ENCODE measurements around the gene LGALS12.

DNA sequence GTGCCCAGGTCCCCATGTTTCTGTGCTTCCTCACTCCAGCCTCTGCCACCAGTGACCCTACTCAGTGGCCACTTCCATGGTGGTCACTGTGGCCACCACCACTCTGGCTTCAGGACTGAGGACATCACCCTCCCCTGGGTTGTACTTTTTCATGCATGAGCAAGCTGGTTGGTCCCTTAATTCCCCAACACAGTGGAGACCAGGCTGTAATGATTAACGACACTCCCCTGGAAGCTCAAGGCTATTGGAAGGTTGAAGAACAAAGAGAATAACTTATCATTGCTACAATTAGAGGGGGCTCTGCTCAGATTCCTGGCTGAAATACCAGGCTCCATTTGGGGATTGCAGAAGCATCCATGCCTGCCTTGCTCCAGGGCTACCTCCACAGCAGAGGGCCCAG, 41.2 kb downstream of the LGALS12 start:
- no peak for TF ChIP-seq POLR2A (IDR thresholded peaks at IDR 0.05; ENCODE audit: low read length)
- no peak for TF ChIP-seq GATA1 (IDR thresholded peaks at IDR 0.05; ENCODE audit: low read depth, low read length)

Measured in erythroblast (primary cell).